ENCODE data around the gene CYB5RL.
"Not testable (repeated sequence)": the region's sequence is repeated elsewhere in the genome, so short reads cannot be mapped to it uniquely, and the experiment has no call there.

Gene CYB5RL

GRCh38 chr1:54212872-54213271 is 13.0 kb upstream of the CYB5RL start:
- ChIA-PET CTCF (no interaction called here), POLR2A (interaction anchor here (3.1 kb wide), 1 partner anchor 13 kb away, joined by 10 read pairs; the partner anchor contains the start of genes CYB5RL and MRPL37)
- no peak for TF ChIP-seq SP1 (IDR thresholded peaks at IDR 0.05)
- no peak for TF ChIP-seq SUZ12 (IDR thresholded peaks at IDR 0.05)
- no peak for TF ChIP-seq FOXK2 (IDR thresholded peaks at IDR 0.05)
- no peak for TF ChIP-seq L3MBTL2 (conservative IDR thresholded peaks at IDR 0.05)
- TF ChIP-seq ARNT (IDR thresholded peaks at IDR 0.05), result no peak
- no peak for TF ChIP-seq FOXA1 (IDR thresholded peaks at IDR 0.05)
- DNase-seq (ENCODE audit: extremely low spot score), result no peak

- CTCF ChIA-PET; POLR2A ChIA-PET; DNase-seq (ENCODE audit: extremely low spot score): not testable (repeated sequence)
These were observed 8.1 kb upstream of the CYB5RL start for GRCh38 chr1:54207896-54208295.

- no peak for DNase-seq (ENCODE audit: extremely low spot score)
- TF ChIP-seq FOXM1 (IDR thresholded peaks at IDR 0.05; ENCODE audit: borderline replicate concordance), result no peak
- no peak for TF ChIP-seq LEF1 (IDR thresholded peaks at IDR 0.05; ENCODE audit: borderline replicate concordance)
- no peak for TF ChIP-seq TARDBP (IDR thresholded peaks at IDR 0.05)
- no peak for TF ChIP-seq FOXA1 (IDR thresholded peaks at IDR 0.05)
- TF ChIP-seq CTBP1 (IDR thresholded peaks at IDR 0.05; ENCODE audit: borderline replicate concordance), result no peak
- TF ChIP-seq PKNOX1 (IDR thresholded peaks at IDR 0.05), result no peak
- TF ChIP-seq BHLHE40 (IDR thresholded peaks at IDR 0.05; ENCODE audit: borderline replicate concordance), result no peak
- TF ChIP-seq NFRKB (IDR thresholded peaks at IDR 0.05), result no peak
- TF ChIP-seq L3MBTL2 (conservative IDR thresholded peaks at IDR 0.05), result no peak
- no peak for TF ChIP-seq FOXK2 (IDR thresholded peaks at IDR 0.05)
- TF ChIP-seq ELF4 (IDR thresholded peaks at IDR 0.05), result no peak
- no peak for TF ChIP-seq SP1 (IDR thresholded peaks at IDR 0.05)
- no peak for TF ChIP-seq HDGF (IDR thresholded peaks at IDR 0.05; ENCODE audit: borderline replicate concordance)
- no peak for TF ChIP-seq ZNF384 (IDR thresholded peaks at IDR 0.05)
- no peak for TF ChIP-seq ARNT (IDR thresholded peaks at IDR 0.05)
- POLR2A ChIA-PET, result no interaction called here
- CTCF ChIA-PET, result no interaction called here
These were observed 7.5 kb upstream of the CYB5RL start for GRCh38 chr1:54207287-54207686.

GRCh38 chr1:54204199-54204598 is 4.4 kb upstream of the CYB5RL start:
- TF ChIP-seq L3MBTL2 (conservative IDR thresholded peaks at IDR 0.05) (no peak), TARDBP (IDR thresholded peaks at IDR 0.05) (no peak), ARNT (IDR thresholded peaks at IDR 0.05) (no peak), FOXK2 (IDR thresholded peaks at IDR 0.05) (no peak), BHLHE40 (IDR thresholded peaks at IDR 0.05; ENCODE audit: borderline replicate concordance) (no peak), CTBP1 (IDR thresholded peaks at IDR 0.05; ENCODE audit: borderline replicate concordance) (no peak), HDGF (IDR thresholded peaks at IDR 0.05; ENCODE audit: borderline replicate concordance) (no peak), NFRKB (IDR thresholded peaks at IDR 0.05) (no peak), ELF4 (IDR thresholded peaks at IDR 0.05) (no peak)
- POLR2A ChIA-PET, result no interaction called here
- DNase-seq (ENCODE audit: extremely low spot score), result no peak
- CTCF ChIA-PET, result no interaction called here

- CTCF ChIA-PET, result no interaction called here
- POLR2A ChIA-PET, result interaction anchor here (0.6 to 2.3 kb wide), 17 partner anchors 10 to 340 kb away, joined by 3 to 10 read pairs (median 4); partner anchors contain the start of genes TCEANC2 and TMEM59
- TF ChIP-seq PKNOX1 (IDR thresholded peaks at IDR 0.05) (no peak), NFRKB (IDR thresholded peaks at IDR 0.05) (no peak), BHLHE40 (IDR thresholded peaks at IDR 0.05; ENCODE audit: borderline replicate concordance) (no peak)
- DNase-seq (ENCODE audit: extremely low spot score), result no peak
These were observed 728 bp upstream of the CYB5RL start for GRCh38 chr1:54200519-54200997.

- DNase-seq (ENCODE audit: extremely low spot score), result no peak
- CTCF ChIA-PET, result no interaction called here
- no peak for TF ChIP-seq PKNOX1 (IDR thresholded peaks at IDR 0.05)
- no peak for TF ChIP-seq SP1 (IDR thresholded peaks at IDR 0.05)
- no peak for TF ChIP-seq HDGF (IDR thresholded peaks at IDR 0.05; ENCODE audit: borderline replicate concordance)
- TF ChIP-seq FOXA1 (IDR thresholded peaks at IDR 0.05), result no peak
- TF ChIP-seq ARNT (IDR thresholded peaks at IDR 0.05), result no peak
- no peak for TF ChIP-seq LEF1 (IDR thresholded peaks at IDR 0.05; ENCODE audit: borderline replicate concordance)
- no peak for TF ChIP-seq FOXK2 (IDR thresholded peaks at IDR 0.05)
- no peak for TF ChIP-seq NFRKB (IDR thresholded peaks at IDR 0.05)
- TF ChIP-seq SUZ12 (IDR thresholded peaks at IDR 0.05), result no peak
- no peak for TF ChIP-seq ZNF384 (IDR thresholded peaks at IDR 0.05)
- TF ChIP-seq FOXM1 (IDR thresholded peaks at IDR 0.05; ENCODE audit: borderline replicate concordance), result no peak
- TF ChIP-seq TARDBP (IDR thresholded peaks at IDR 0.05), result no peak
- no peak for TF ChIP-seq CTBP1 (IDR thresholded peaks at IDR 0.05; ENCODE audit: borderline replicate concordance)
- TF ChIP-seq L3MBTL2 (conservative IDR thresholded peaks at IDR 0.05), result no peak
- TF ChIP-seq BHLHE40 (IDR thresholded peaks at IDR 0.05; ENCODE audit: borderline replicate concordance), result no peak
- no peak for TF ChIP-seq ELF4 (IDR thresholded peaks at IDR 0.05)
- POLR2A ChIA-PET, result interaction anchor here (0.8 to 2.3 kb wide), 14 partner anchors 9 to 290 kb away, joined by 3 to 10 read pairs (median 4); partner anchors contain the start of genes TCEANC2 and TMEM59
These were observed 572 bp downstream of the CYB5RL start for GRCh38 chr1:54199151-54199764.

GRCh38 chr1:54193453-54193852 is 6.4 kb downstream of the CYB5RL start:
- ChIA-PET CTCF (no interaction called here), POLR2A (no interaction called here)
- no peak for TF ChIP-seq HDGF (IDR thresholded peaks at IDR 0.05; ENCODE audit: borderline replicate concordance)
- no peak for TF ChIP-seq CTBP1 (IDR thresholded peaks at IDR 0.05; ENCODE audit: borderline replicate concordance)
- no peak for TF ChIP-seq FOXA1 (IDR thresholded peaks at IDR 0.05)
- TF ChIP-seq LEF1 (IDR thresholded peaks at IDR 0.05; ENCODE audit: borderline replicate concordance), result no peak
- no peak for TF ChIP-seq SP1 (IDR thresholded peaks at IDR 0.05)
- TF ChIP-seq NFRKB (IDR thresholded peaks at IDR 0.05), result no peak
- TF ChIP-seq ZNF384 (IDR thresholded peaks at IDR 0.05), result no peak
- TF ChIP-seq SUZ12 (IDR thresholded peaks at IDR 0.05), result no peak
- no peak for TF ChIP-seq FOXK2 (IDR thresholded peaks at IDR 0.05)
- no peak for TF ChIP-seq ELF4 (IDR thresholded peaks at IDR 0.05)
- TF ChIP-seq FOXM1 (IDR thresholded peaks at IDR 0.05; ENCODE audit: borderline replicate concordance), result no peak
- no peak for TF ChIP-seq BHLHE40 (IDR thresholded peaks at IDR 0.05; ENCODE audit: borderline replicate concordance)
- no peak for TF ChIP-seq PKNOX1 (IDR thresholded peaks at IDR 0.05)
- TF ChIP-seq L3MBTL2 (conservative IDR thresholded peaks at IDR 0.05), result no peak
- no peak for DNase-seq (ENCODE audit: extremely low spot score)

Measured in HEK293T (cell line).